Liver (tissue), 9 donors: ENCODE measurements around the gene DHRS12. TPM values are rescaled to one million over a fixed set of nuclear protein-coding genes. Genes with fewer than 3 reads are reported as not detected.

ENCODE experiments used
- DNase-seq: peaks from one replicate; pipeline ENCODE4 v3.0.0-alpha.2; 2017; ENCODE audit warnings: low spot score
- H3K27ac ChIP-seq, 2 donors: one replicate each; pipeline ENCODE4 v1.7.0; 2013; ENCODE audit warnings: inconsistent platforms in 2 of 2, low read length in 2 of 2, control low read depth in 1 of 2, low read depth in 1 of 2, mild to moderate bottlenecking in 1 of 2
- H3K27me3 ChIP-seq, 4 donors: one replicate each; pipeline versions ENCODE4 v1.6.1 to v1.7.0; 2013; ENCODE audit warnings: low read length in 3 of 4, inconsistent platforms in 1 of 4, mild to moderate bottlenecking in 1 of 4, moderate library complexity in 1 of 4; ENCODE audit not compliant: control insufficient read depth in 4 of 4, insufficient read depth in 4 of 4
- H3K36me3 ChIP-seq, 4 donors: one replicate each; pipeline versions ENCODE4 v1.6.1 to v1.7.0; 2013; ENCODE audit warnings: low read length in 3 of 4, mild to moderate bottlenecking in 3 of 4, low read depth in 1 of 4, moderate library complexity in 1 of 4; ENCODE audit not compliant: control insufficient read depth in 4 of 4, insufficient read depth in 3 of 4
- H3K4me1 ChIP-seq, 4 donors: one replicate each; pipeline versions ENCODE4 v1.6.1 to v1.7.0; 2013; ENCODE audit warnings: low read length in 3 of 4, mild to moderate bottlenecking in 3 of 4, moderate library complexity in 1 of 4; ENCODE audit not compliant: control insufficient read depth in 4 of 4, insufficient read depth in 4 of 4
- H3K4me3 ChIP-seq, 3 donors: one replicate each; pipeline versions ENCODE4 v1.6.1 to v1.7.0; 2013; ENCODE audit warnings: low read length in 3 of 3, control low read depth in 1 of 3, low read depth in 1 of 3, mild to moderate bottlenecking in 1 of 3
- H3K9ac ChIP-seq, 2 donors: one replicate each; pipeline ENCODE4 v1.7.0; 2013; ENCODE audit warnings: low read length in 2 of 2, mild to moderate bottlenecking in 2 of 2, moderate library complexity in 2 of 2, control low read depth in 1 of 2, low read depth in 1 of 2
- H3K9me3 ChIP-seq, 4 donors: one replicate each; pipeline versions ENCODE4 v1.6.1 to v1.7.0; 2013; ENCODE audit warnings: low read length in 3 of 4; ENCODE audit not compliant: control insufficient read depth in 4 of 4
- ATF3 ChIP-seq: IDR thresholded peaks from 2 replicates; pipeline ENCODE4 v1.6.1; 2016; ENCODE audit warnings: antibody characterized with exemption
- EGR1 ChIP-seq, 2 donors: IDR thresholded peaks; 2 replicates each; pipeline ENCODE4 v1.6.1; 2016 to 2018; ENCODE audit warnings: antibody characterized with exemption in 2 of 2, low read depth in 2 of 2
- FOXA2 ChIP-seq: IDR thresholded peaks from 2 replicates; pipeline ENCODE4 v1.6.1; 2016; ENCODE audit warnings: antibody characterized with exemption
- GABPA ChIP-seq, 2 donors: IDR thresholded peaks in 1 of 2; conservative IDR thresholded peaks in 1 of 2; 2 replicates each; pipeline ENCODE4 v1.6.1; 2016; ENCODE audit warnings: antibody characterized with exemption in 2 of 2, mild to moderate bottlenecking in 1 of 2, moderate library complexity in 1 of 2
- HNF4A ChIP-seq, 2 donors: conservative IDR thresholded peaks; 2 replicates each; pipeline ENCODE4 v1.6.1; 2016; ENCODE audit warnings: antibody characterized with exemption in 2 of 2, mild to moderate bottlenecking in 2 of 2
- HNF4G ChIP-seq: IDR thresholded peaks from 2 replicates; pipeline ENCODE4 v1.6.1; 2016; ENCODE audit warnings: antibody characterized with exemption
- JUND ChIP-seq, 2 donors: IDR thresholded peaks; 2 replicates each; pipeline ENCODE4 v1.6.1; 2016; ENCODE audit warnings: antibody characterized with exemption in 2 of 2
- NR2F2 ChIP-seq: IDR thresholded peaks from 2 replicates; pipeline ENCODE4 v1.6.1; 2016; ENCODE audit warnings: antibody characterized with exemption
- RAD21 ChIP-seq, 2 donors: IDR thresholded peaks; 2 replicates each; pipeline ENCODE4 v1.6.1; 2016; ENCODE audit warnings: antibody characterized with exemption in 2 of 2, mild to moderate bottlenecking in 2 of 2
- RXRA ChIP-seq, 2 donors: IDR thresholded peaks; 2 replicates each; pipeline ENCODE4 v1.6.1; 2017 to 2018; ENCODE audit warnings: antibody characterized with exemption in 2 of 2, mild to moderate bottlenecking in 1 of 2
- SP1 ChIP-seq: IDR thresholded peaks from 2 replicates; pipeline ENCODE4 v1.6.1; 2018; ENCODE audit warnings: antibody characterized with exemption, mild to moderate bottlenecking
- TAF1 ChIP-seq: conservative IDR thresholded peaks from 2 replicates; pipeline ENCODE4 v1.6.1; 2016; ENCODE audit warnings: antibody characterized with exemption, mild to moderate bottlenecking
- YY1 ChIP-seq: IDR thresholded peaks from 2 replicates; pipeline ENCODE4 v1.6.1; 2016; ENCODE audit warnings: antibody characterized with exemption, mild to moderate bottlenecking
- WGBS: extraction: QIAGEN DNeasy Blood & Tissue Kit; methylation state at CpG from one replicate; pipeline ENCODE4 v1.1.7; 2013; 5-methylcytosine and 5-hydroxymethylcytosine counted together
- polyA plus RNA-seq, 2 donors: library from polyadenylated mRNA; stranded (reverse) in 1 of 2; unstranded in 1 of 2; fragments of 200-250 nt in 1 of 2; fragments of >200 nt in 1 of 2; fragmentation: Nextera tagmentation in 1 of 2; extraction: Ambion mirVana in 1 of 2; gene quantifications; one replicate each; pipeline versions ENCODE4 v1.2.1 to v1.2.3, GENCODE V29; 2013 to 2015
- total RNA-seq, 2 donors: library from RNA; depleted of rRNA; stranded (reverse); fragments of >200 nt; gene quantifications; one replicate each; pipeline ENCODE4 v1.2.3, GENCODE V29; 2014
- TF ChIP-seq, protein P1 (sequence below): fragments of 150-350 bp; IDR thresholded peaks from 2 replicates; pipeline ENCODE4 v1.5.1; 2017; ENCODE audit warnings: improper control_type of control experiment, low read depth, low read length; ENCODE audit not compliant: missing input control
- TF ChIP-seq, protein P2 (sequence below): IDR thresholded peaks from 2 replicates; pipeline ENCODE4 v1.6.1; 2016; ENCODE audit warnings: antibody characterized with exemption, mild to moderate bottlenecking
- TF ChIP-seq, protein P3 (sequence below): IDR thresholded peaks from 2 replicates; pipeline ENCODE4 v1.6.1; 2016; ENCODE audit warnings: antibody characterized with exemption
- TF ChIP-seq, protein P4 (sequence below): IDR thresholded peaks from 2 replicates; pipeline ENCODE4 v1.6.1; 2016; ENCODE audit warnings: antibody characterized with exemption
- donor health status: healthy.
- donor health status: healthy.
- donor health status: healthy.
- donor health status: healthy.
- donor health status: healthy.

The DHRS12 gene
- total and polyA plus RNA-seq, 4 donors, result 6.5 to 15.5 (median 9.3) TPM

DNA sequence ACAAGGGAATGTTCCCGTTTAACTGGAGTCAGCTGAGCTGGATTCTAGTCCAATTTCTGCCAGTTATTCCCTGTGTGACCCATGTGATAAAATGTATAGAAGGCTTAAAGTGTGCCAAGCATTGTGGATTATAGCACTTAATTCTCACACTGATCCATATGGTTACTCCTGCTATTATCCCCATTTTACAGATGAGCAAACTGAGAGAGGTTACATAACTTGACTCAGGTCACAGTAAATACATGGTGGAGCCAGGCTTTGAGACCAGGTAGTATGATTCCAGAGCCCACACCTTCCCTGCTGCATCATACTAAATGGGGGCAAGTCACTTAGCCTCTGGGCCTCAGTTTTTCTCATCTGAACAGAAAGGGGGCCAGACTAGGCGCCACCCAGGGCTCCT, 2.0 kb upstream of the DHRS12 start (continued):
- no peak for TF ChIP-seq FOXA2
- TF ChIP-seq RXRA (IDR thresholded peaks at IDR 0.05), result no peak

- Histone ChIP-seq H3K27me3 (no peaks in the 10 kb centered on the region), H3K4me1 (peaks cover 4 to 34% (median 22%) of the 10 kb centered on the region in 4 donors), H3K9ac (no peak overlapping the region), H3K27ac (peak overlapping the region in 1 of 2 donors; percentile 99), H3K36me3 (no peaks in the 10 kb centered on the region), H3K9me3 (no peaks in the 10 kb centered on the region), H3K4me3 (no peak overlapping the region)
- no peak for DNase-seq
- 95% methylated on average over 4 of the region's 4 CpGs for WGBS
- TF ChIP-seq, protein P1, sequence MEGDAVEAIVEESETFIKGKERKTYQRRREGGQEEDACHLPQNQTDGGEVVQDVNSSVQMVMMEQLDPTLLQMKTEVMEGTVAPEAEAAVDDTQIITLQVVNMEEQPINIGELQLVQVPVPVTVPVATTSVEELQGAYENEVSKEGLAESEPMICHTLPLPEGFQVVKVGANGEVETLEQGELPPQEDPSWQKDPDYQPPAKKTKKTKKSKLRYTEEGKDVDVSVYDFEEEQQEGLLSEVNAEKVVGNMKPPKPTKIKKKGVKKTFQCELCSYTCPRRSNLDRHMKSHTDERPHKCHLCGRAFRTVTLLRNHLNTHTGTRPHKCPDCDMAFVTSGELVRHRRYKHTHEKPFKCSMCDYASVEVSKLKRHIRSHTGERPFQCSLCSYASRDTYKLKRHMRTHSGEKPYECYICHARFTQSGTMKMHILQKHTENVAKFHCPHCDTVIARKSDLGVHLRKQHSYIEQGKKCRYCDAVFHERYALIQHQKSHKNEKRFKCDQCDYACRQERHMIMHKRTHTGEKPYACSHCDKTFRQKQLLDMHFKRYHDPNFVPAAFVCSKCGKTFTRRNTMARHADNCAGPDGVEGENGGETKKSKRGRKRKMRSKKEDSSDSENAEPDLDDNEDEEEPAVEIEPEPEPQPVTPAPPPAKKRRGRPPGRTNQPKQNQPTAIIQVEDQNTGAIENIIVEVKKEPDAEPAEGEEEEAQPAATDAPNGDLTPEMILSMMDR, result no peak
- TF ChIP-seq, protein P2, sequence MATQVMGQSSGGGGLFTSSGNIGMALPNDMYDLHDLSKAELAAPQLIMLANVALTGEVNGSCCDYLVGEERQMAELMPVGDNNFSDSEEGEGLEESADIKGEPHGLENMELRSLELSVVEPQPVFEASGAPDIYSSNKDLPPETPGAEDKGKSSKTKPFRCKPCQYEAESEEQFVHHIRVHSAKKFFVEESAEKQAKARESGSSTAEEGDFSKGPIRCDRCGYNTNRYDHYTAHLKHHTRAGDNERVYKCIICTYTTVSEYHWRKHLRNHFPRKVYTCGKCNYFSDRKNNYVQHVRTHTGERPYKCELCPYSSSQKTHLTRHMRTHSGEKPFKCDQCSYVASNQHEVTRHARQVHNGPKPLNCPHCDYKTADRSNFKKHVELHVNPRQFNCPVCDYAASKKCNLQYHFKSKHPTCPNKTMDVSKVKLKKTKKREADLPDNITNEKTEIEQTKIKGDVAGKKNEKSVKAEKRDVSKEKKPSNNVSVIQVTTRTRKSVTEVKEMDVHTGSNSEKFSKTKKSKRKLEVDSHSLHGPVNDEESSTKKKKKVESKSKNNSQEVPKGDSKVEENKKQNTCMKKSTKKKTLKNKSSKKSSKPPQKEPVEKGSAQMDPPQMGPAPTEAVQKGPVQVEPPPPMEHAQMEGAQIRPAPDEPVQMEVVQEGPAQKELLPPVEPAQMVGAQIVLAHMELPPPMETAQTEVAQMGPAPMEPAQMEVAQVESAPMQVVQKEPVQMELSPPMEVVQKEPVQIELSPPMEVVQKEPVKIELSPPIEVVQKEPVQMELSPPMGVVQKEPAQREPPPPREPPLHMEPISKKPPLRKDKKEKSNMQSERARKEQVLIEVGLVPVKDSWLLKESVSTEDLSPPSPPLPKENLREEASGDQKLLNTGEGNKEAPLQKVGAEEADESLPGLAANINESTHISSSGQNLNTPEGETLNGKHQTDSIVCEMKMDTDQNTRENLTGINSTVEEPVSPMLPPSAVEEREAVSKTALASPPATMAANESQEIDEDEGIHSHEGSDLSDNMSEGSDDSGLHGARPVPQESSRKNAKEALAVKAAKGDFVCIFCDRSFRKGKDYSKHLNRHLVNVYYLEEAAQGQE, result no peak
- no peak for TF ChIP-seq HNF4A (conservative IDR thresholded peaks at IDR 0.05)
- no peak for TF ChIP-seq ATF3
- TF ChIP-seq HNF4G, result no peak
- no peak for TF ChIP-seq JUND (IDR thresholded peaks at IDR 0.05)
Measured at GRCh38 chr13:51805313-51805712, 1.4 kb upstream of the DHRS12 start.

DNA sequence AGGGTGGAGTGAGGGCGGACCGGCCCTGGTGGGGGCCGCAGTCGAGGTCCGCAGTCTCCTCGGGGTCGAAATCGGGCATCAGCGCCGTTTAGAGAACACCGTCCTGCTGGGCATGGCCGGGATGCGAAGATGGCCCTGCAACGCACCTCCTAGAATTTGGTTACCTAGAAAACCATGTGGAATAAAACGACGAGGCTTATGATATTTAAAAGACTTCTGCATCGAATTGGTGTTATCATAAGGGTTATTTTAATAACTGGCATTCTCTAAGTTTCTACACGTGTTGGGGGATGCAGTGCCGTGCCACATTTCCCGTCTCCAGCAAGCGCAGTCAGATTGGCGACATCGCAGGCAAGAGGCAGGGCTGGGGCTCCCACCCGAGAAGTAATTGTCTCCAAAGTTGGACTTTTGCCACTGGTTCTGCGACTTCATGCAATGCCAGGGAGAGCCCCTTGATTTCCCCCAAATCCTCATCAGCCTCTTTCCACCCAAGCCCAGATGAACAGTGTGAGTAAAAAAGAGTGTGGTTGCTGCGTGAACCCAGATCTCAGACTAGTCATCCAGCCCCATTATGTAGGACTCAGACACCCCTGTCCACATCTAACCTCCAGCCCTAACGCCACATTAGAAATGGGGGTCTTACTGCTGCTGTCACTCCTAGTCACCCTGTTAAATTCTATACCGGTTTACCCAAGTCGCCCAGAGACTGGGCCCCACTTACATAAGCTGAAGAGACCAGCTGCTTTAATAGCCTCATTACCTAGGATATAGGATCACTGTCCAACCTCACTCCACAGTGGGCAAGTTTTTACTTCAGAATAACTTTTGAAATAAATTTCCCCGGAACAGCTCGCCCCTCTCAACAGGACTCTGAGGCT, 571 bp upstream of the DHRS12 start:
- DNase-seq, result no peak
- peak overlapping the region; percentile 33 to 96 for H3K9ac ChIP-seq
- H3K36me3 ChIP-seq, result no peaks in the 10 kb centered on the region
- TF ChIP-seq ATF3 (no peak), TAF1 (no peak), EGR1 (IDR thresholded peaks at IDR 0.05; ENCODE audit: low read depth in 2 of 2) (no peak), JUND (IDR thresholded peaks at IDR 0.05) (no peak), HNF4G (no peak), RXRA (IDR thresholded peaks at IDR 0.05) (no peak), FOXA2 (no peak), YY1 (peak; percentile 57), SP1 (no peak), HNF4A (conservative IDR thresholded peaks at IDR 0.05) (no peak), RAD21 (IDR thresholded peaks at IDR 0.05) (peak in 1 of 2 donors; percentile 23), GABPA (IDR thresholded peaks at IDR 0.05 in 1 of 2, conservative IDR thresholded peaks at IDR 0.05 in 1 of 2) (no peak), NR2F2 (no peak)
- TF ChIP-seq, protein P3, sequence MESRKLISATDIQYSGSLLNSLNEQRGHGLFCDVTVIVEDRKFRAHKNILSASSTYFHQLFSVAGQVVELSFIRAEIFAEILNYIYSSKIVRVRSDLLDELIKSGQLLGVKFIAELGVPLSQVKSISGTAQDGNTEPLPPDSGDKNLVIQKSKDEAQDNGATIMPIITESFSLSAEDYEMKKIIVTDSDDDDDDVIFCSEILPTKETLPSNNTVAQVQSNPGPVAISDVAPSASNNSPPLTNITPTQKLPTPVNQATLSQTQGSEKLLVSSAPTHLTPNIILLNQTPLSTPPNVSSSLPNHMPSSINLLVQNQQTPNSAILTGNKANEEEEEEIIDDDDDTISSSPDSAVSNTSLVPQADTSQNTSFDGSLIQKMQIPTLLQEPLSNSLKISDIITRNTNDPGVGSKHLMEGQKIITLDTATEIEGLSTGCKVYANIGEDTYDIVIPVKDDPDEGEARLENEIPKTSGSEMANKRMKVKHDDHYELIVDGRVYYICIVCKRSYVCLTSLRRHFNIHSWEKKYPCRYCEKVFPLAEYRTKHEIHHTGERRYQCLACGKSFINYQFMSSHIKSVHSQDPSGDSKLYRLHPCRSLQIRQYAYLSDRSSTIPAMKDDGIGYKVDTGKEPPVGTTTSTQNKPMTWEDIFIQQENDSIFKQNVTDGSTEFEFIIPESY, result no peak
- TF ChIP-seq, protein P2, result no peak
- TF ChIP-seq, protein P4, sequence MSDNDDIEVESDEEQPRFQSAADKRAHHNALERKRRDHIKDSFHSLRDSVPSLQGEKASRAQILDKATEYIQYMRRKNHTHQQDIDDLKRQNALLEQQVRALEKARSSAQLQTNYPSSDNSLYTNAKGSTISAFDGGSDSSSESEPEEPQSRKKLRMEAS, result no peak
- WGBS, result 26% methylated on average over 31 of the region's 31 CpGs
- peak overlapping the region; percentile 59 to 89 (median 70) for H3K4me3 ChIP-seq
- peaks cover 4 to 38% (median 22%) of the 10 kb centered on the region in 4 donors for H3K4me1 ChIP-seq
- H3K9me3 ChIP-seq, result no peaks in the 10 kb centered on the region
- peak overlapping the region; percentile 99 to 100 for H3K27ac ChIP-seq
- H3K27me3 ChIP-seq, result no peaks in the 10 kb centered on the region
